Astrocyte (in vitro differentiated cells and primary cell): ENCODE measurements around the gene CFAP74. TPM values are rescaled to one million over a fixed set of nuclear protein-coding genes. Genes with fewer than 3 reads are reported as not detected.

Experiments used
- DNase-seq: peaks from one replicate; pipeline ENCODE4 v3.0.0-alpha.2; 2010; ENCODE audit warnings: low read depth
- FAIRE-seq: peaks from 2 replicates; lab custom pipeline; 2011; peaks lifted over from hg19 to GRCh38; lab: Jason Lieb, UNC
- H2AFZ ChIP-seq: 2 replicates; pipeline ENCODE4 v1.6.0; 2012; ENCODE audit warnings: low read depth, low read length, inconsistent platforms
- H3K27ac ChIP-seq: 2 replicates; pipeline ENCODE4 v1.5.1; 2011; ENCODE audit warnings: low read depth, low read length, inconsistent platforms
- H3K27me3 ChIP-seq: 2 replicates; pipeline ENCODE4 v1.6.0; 2011; ENCODE audit warnings: low read length, inconsistent platforms; ENCODE audit not compliant: insufficient read depth
- H3K36me3 ChIP-seq: 2 replicates; pipeline ENCODE4 v1.5.1; 2011; ENCODE audit warnings: low read length, inconsistent platforms; ENCODE audit not compliant: insufficient read depth
- H3K4me1 ChIP-seq: 2 replicates; pipeline ENCODE4 v1.5.1; 2011; ENCODE audit warnings: low read length, inconsistent platforms; ENCODE audit not compliant: insufficient read depth
- H3K4me2 ChIP-seq: 2 replicates; pipeline ENCODE4 v1.6.0; 2012; ENCODE audit warnings: low read length, inconsistent platforms
- H3K4me3 ChIP-seq: 2 replicates; pipeline ENCODE4 v1.5.1; 2011; ENCODE audit warnings: low read depth, mild to moderate bottlenecking, low read length, inconsistent platforms; ENCODE audit not compliant: insufficient read depth
- H3K79me2 ChIP-seq: 2 replicates; pipeline ENCODE4 v1.6.0; 2012; ENCODE audit warnings: mild to moderate bottlenecking, low read length, inconsistent platforms; ENCODE audit not compliant: insufficient read depth
- H3K9ac ChIP-seq: 2 replicates; pipeline ENCODE4 v1.6.0; 2012; ENCODE audit warnings: mild to moderate bottlenecking, low read length, inconsistent platforms
- H3K9me3 ChIP-seq: 2 replicates; pipeline ENCODE4 v1.5.1; 2012; ENCODE audit warnings: low read depth, mild to moderate bottlenecking, low read length, inconsistent platforms; ENCODE audit not compliant: insufficient read depth
- H4K20me1 ChIP-seq: 2 replicates; pipeline ENCODE4 v1.6.0; 2012; ENCODE audit warnings: low read length, inconsistent platforms; ENCODE audit not compliant: insufficient read depth
- H3K27ac Mint-ChIP-seq: one replicate; pipeline ENCODE4 v1.8.0; 2021; ENCODE audit warnings: mild to moderate bottlenecking, mixed read lengths; ENCODE audit not compliant: unreplicated experiment
- H3K27me3 Mint-ChIP-seq: one replicate; pipeline ENCODE4 v1.8.0; 2021; ENCODE audit warnings: low read depth, mixed read lengths; ENCODE audit not compliant: unreplicated experiment
- H3K36me3 Mint-ChIP-seq: one replicate; pipeline ENCODE4 v1.8.0; 2021; ENCODE audit warnings: low read depth, mixed read lengths; ENCODE audit not compliant: unreplicated experiment
- H3K4me1 Mint-ChIP-seq: one replicate; pipeline ENCODE4 v1.8.0; 2021; ENCODE audit warnings: low read depth, mixed read lengths; ENCODE audit not compliant: unreplicated experiment
- H3K4me3 Mint-ChIP-seq: one replicate; pipeline ENCODE4 v1.8.0; 2021; ENCODE audit warnings: mild to moderate bottlenecking, moderate library complexity, mixed read lengths; ENCODE audit not compliant: unreplicated experiment
- H3K9me3 Mint-ChIP-seq: one replicate; pipeline ENCODE4 v1.8.0; 2021; ENCODE audit warnings: mild to moderate bottlenecking, mixed read lengths; ENCODE audit not compliant: unreplicated experiment
- CTCF ChIP-seq: IDR thresholded peaks from 2 replicates; pipeline ENCODE4 v1.5.1; 2011; ENCODE audit warnings: low read depth, mild to moderate bottlenecking, inconsistent platforms, low read length, moderate library complexity; ENCODE audit not compliant: insufficient read depth
- EZH2 ChIP-seq: IDR thresholded peaks from 2 replicates; pipeline ENCODE4 v1.6.1; 2012; ENCODE audit warnings: mild to moderate bottlenecking, low read length, inconsistent platforms; ENCODE audit not compliant: insufficient read depth
- total RNA-seq: library from RNA; stranded (reverse); gene quantifications from 2 replicates; pipeline ENCODE4 v1.2.1, GENCODE V29; 2021

The CFAP74 gene
- total RNA-seq, 1 donor from 2014 or later: not detected

- no peaks in the 10 kb centered on the region for H3K36me3 Mint-ChIP-seq
- H3K27me3 Mint-ChIP-seq: peaks cover 15% of the 10 kb centered on the region
- no peak overlapping the region for H3K4me3 Mint-ChIP-seq
- H4K20me1 ChIP-seq: no peaks in the 10 kb centered on the region
- no peak overlapping the region for H3K27ac ChIP-seq
- H3K27ac Mint-ChIP-seq: no peak overlapping the region
- DNase-seq (no peak), FAIRE-seq (no peak)
- H3K9ac ChIP-seq: no peak overlapping the region
- no peaks in the 10 kb centered on the region for H3K79me2 ChIP-seq
- H2AFZ ChIP-seq: no peak overlapping the region
- H3K4me1 ChIP-seq: no peaks in the 10 kb centered on the region
- H3K4me3 ChIP-seq: no peak overlapping the region
- TF ChIP-seq CTCF (no peak), EZH2 (no peak)
- peaks cover 3% of the 10 kb centered on the region for H3K4me1 Mint-ChIP-seq
- H3K27me3 ChIP-seq: peaks cover 2% of the 10 kb centered on the region
- no peaks in the 10 kb centered on the region for H3K36me3 ChIP-seq
- peaks cover 3% of the 10 kb centered on the region for H3K9me3 ChIP-seq
- H3K4me2 ChIP-seq: no peak overlapping the region
- H3K9me3 Mint-ChIP-seq: no peaks in the 10 kb centered on the region
Observed at GRCh38 chr1:1968767-1969504, 34.6 kb downstream of the CFAP74 start.

- Mint-ChIP-seq H3K27ac (no peak overlapping the region), H3K9me3 (no peaks in the 10 kb centered on the region), H3K36me3 (no peaks in the 10 kb centered on the region), H3K4me3 (no peak overlapping the region), H3K4me1 (no peaks in the 10 kb centered on the region), H3K27me3 (peaks cover 11% of the 10 kb centered on the region)
- peaks cover 3% of the 10 kb centered on the region for H3K27me3 ChIP-seq
- H2AFZ ChIP-seq: no peak overlapping the region
- no peaks in the 10 kb centered on the region for H3K36me3 ChIP-seq
- FAIRE-seq (no peak), DNase-seq (no peak)
- no peak overlapping the region for H3K27ac ChIP-seq
- no peak overlapping the region for H3K4me3 ChIP-seq
- H4K20me1 ChIP-seq: no peaks in the 10 kb centered on the region
- H3K9ac ChIP-seq: no peak overlapping the region
- no peak for TF ChIP-seq EZH2
- no peak for TF ChIP-seq CTCF
- H3K79me2 ChIP-seq: no peaks in the 10 kb centered on the region
- H3K9me3 ChIP-seq: peaks cover 3% of the 10 kb centered on the region
- H3K4me1 ChIP-seq: no peaks in the 10 kb centered on the region
- no peak overlapping the region for H3K4me2 ChIP-seq
Observed at GRCh38 chr1:1967879-1968278, 35.7 kb downstream of the CFAP74 start.

- Mint-ChIP-seq H3K36me3 (no peaks in the 10 kb centered on the region), H3K4me1 (no peaks in the 10 kb centered on the region), H3K4me3 (no peak overlapping the region), H3K27ac (no peak overlapping the region), H3K9me3 (no peaks in the 10 kb centered on the region), H3K27me3 (peaks cover 11% of the 10 kb centered on the region)
- peaks cover 3% of the 10 kb centered on the region for H3K9me3 ChIP-seq
- H3K4me2 ChIP-seq: no peak overlapping the region
- no peak for FAIRE-seq
- no peaks in the 10 kb centered on the region for H4K20me1 ChIP-seq
- H3K9ac ChIP-seq: no peak overlapping the region
- no peaks in the 10 kb centered on the region for H3K79me2 ChIP-seq
- H3K27me3 ChIP-seq: peaks cover 5% of the 10 kb centered on the region
- H3K4me3 ChIP-seq: no peak overlapping the region
- no peaks in the 10 kb centered on the region for H3K4me1 ChIP-seq
- H3K27ac ChIP-seq: no peak overlapping the region
- H3K36me3 ChIP-seq: no peaks in the 10 kb centered on the region
- no peak for DNase-seq
- TF ChIP-seq EZH2 (no peak), CTCF (no peak)
- H2AFZ ChIP-seq: no peak overlapping the region
Observed at GRCh38 chr1:1967151-1967550, 36.4 kb downstream of the CFAP74 start.
